ENCODE results near the gene MTF1. TPM values are rescaled to one million over a fixed set of nuclear protein-coding genes. Genes with fewer than 3 reads are reported as not detected.
"Not testable (repeated sequence)": the region's sequence is repeated elsewhere in the genome, so short reads cannot be mapped to it uniquely, and the experiment has no call there.

The MTF1 gene
- total and polyA plus RNA-seq, 2 experiments from 2014 or later: 2.1 to 14.4 TPM

- Histone ChIP-seq H3K9me2 (ENCODE audit: insufficient read depth) (no peaks in the 10 kb centered on the region), H3K9me3 (ENCODE audit: low read depth) (no peaks in the 10 kb centered on the region), H3K79me2 (ENCODE audit: insufficient read depth) (no peaks in the 10 kb centered on the region), H3K9ac (no peak overlapping the region), H3K27ac (no peak overlapping the region), H2AFZ (no peak overlapping the region), H4K20me1 (ENCODE audit: insufficient read depth) (no peaks in the 10 kb centered on the region), H3K27me3 (replicated peaks; ENCODE audit: insufficient read depth) (peaks cover 35% of the 10 kb centered on the region), H3F3A (ENCODE audit: insufficient read depth) (no peaks in the 10 kb centered on the region), H3K36me3 (ENCODE audit: low read depth) (no peaks in the 10 kb centered on the region), H3K4me2 (ENCODE audit: unreplicated experiment) (peak overlapping the region; percentile 88), H3K4me1 (ENCODE audit: insufficient read depth) (no peaks in the 10 kb centered on the region), H3K4me3 (no peak overlapping the region)
- in situ Hi-C loops (cut with MboI): no loop called here
- TF ChIP-seq EZH2 (IDR thresholded peaks at IDR 0.05; ENCODE audit: insufficient read depth, poor library complexity, severe bottlenecking) (no peak), EZH2phosphoT487 (IDR thresholded peaks at IDR 0.05; ENCODE audit: insufficient read depth, low read depth) (no peak)
- no peak for DNase-seq
- WGBS, 2 experiments (ENCODE audit: low coverage in 1 of 2, low lambda C conversion rate in 2 of 2, missing lambda C conversion rate in 2 of 2): 39 to 46% methylated on average over 24 to 31 of the region's 36 CpGs
Measured at GRCh38 chr1:37792943-37793686, 66.3 kb downstream of the MTF1 start.

DNA sequence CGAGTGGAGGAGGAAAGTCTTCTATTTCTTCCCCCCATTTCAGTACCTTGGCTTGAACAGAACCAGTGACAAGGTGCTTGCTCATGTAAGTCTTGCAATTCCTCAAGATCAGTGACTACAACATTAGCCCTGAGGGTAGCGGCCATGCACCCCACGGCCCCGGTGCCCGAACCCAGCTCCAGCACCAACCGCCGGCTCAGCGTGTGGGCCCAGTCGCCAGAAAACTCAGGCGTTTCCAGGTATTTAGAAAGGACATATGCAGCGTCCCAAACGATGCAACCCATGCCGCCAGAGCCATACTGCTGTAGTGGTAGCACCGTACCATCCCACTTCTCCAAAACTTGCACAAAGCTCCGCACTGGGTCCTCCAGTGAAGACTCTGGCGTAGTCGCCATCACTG lies 76.9 kb downstream of the MTF1 start:
- no peak for DNase-seq
- no peaks in the 10 kb centered on the region for H4K20me1 ChIP-seq (ENCODE audit: insufficient read depth)
- H3K9me2 ChIP-seq (ENCODE audit: insufficient read depth): no peaks in the 10 kb centered on the region
- TF ChIP-seq EZH2phosphoT487 (IDR thresholded peaks at IDR 0.05; ENCODE audit: insufficient read depth, low read depth): no peak
- TF ChIP-seq EZH2 (IDR thresholded peaks at IDR 0.05; ENCODE audit: insufficient read depth, poor library complexity, severe bottlenecking): no peak
- in situ Hi-C loops (cut with MboI): no loop called here
- no peaks in the 10 kb centered on the region for H3K4me1 ChIP-seq (ENCODE audit: insufficient read depth)
- H3K9ac ChIP-seq: no peak overlapping the region
- H3K9me3 ChIP-seq (ENCODE audit: low read depth): no peaks in the 10 kb centered on the region
- no peaks in the 10 kb centered on the region for H3K79me2 ChIP-seq (ENCODE audit: insufficient read depth)
- no peak overlapping the region for H3K27ac ChIP-seq
- no peak overlapping the region for H3K4me3 ChIP-seq
- H3K4me2 ChIP-seq (ENCODE audit: unreplicated experiment): no peak overlapping the region
- no peaks in the 10 kb centered on the region for H3K36me3 ChIP-seq (ENCODE audit: low read depth)
- H3F3A ChIP-seq (ENCODE audit: insufficient read depth): no peaks in the 10 kb centered on the region
- H3K27me3 ChIP-seq (replicated peaks; ENCODE audit: insufficient read depth): no peaks in the 10 kb centered on the region; the same call in 1 of the 2 replicates
- no peak overlapping the region for H2AFZ ChIP-seq
- 59% methylated on average over 17 of the region's 17 CpGs for WGBS, 2 experiments (ENCODE audit: low coverage in 1 of 2, low lambda C conversion rate in 2 of 2, missing lambda C conversion rate in 2 of 2)

- no peaks in the 10 kb centered on the region for H3K9me3 ChIP-seq (ENCODE audit: low read depth)
- no peak overlapping the region for H2AFZ ChIP-seq
- no peaks in the 10 kb centered on the region for H3K9me2 ChIP-seq (ENCODE audit: insufficient read depth)
- 43 to 52% methylated on average over 3 of the region's 3 CpGs for WGBS, 2 experiments (ENCODE audit: low coverage in 1 of 2, low lambda C conversion rate in 2 of 2, missing lambda C conversion rate in 2 of 2)
- H3F3A ChIP-seq (ENCODE audit: insufficient read depth): no peaks in the 10 kb centered on the region
- no peaks in the 10 kb centered on the region; the same call in 1 of the 2 replicates for H3K27me3 ChIP-seq (replicated peaks; ENCODE audit: insufficient read depth)
- no peaks in the 10 kb centered on the region for H4K20me1 ChIP-seq (ENCODE audit: insufficient read depth)
- H3K4me3 ChIP-seq: no peak overlapping the region
- TF ChIP-seq EZH2phosphoT487 (IDR thresholded peaks at IDR 0.05; ENCODE audit: insufficient read depth, low read depth): no peak
- no peak for TF ChIP-seq EZH2 (IDR thresholded peaks at IDR 0.05; ENCODE audit: insufficient read depth, poor library complexity, severe bottlenecking)
- H3K9ac ChIP-seq: no peak overlapping the region
- no peak for DNase-seq
- no peaks in the 10 kb centered on the region for H3K4me1 ChIP-seq (ENCODE audit: insufficient read depth)
- H3K36me3 ChIP-seq (ENCODE audit: low read depth): no peaks in the 10 kb centered on the region
- H3K79me2 ChIP-seq (ENCODE audit: insufficient read depth): no peaks in the 10 kb centered on the region
- H3K27ac ChIP-seq: no peak overlapping the region
- H3K4me2 ChIP-seq (ENCODE audit: unreplicated experiment): no peak overlapping the region
- in situ Hi-C loops (cut with MboI): no loop called here
Measured at GRCh38 chr1:37778654-37779053, 80.7 kb downstream of the MTF1 start.

DNA sequence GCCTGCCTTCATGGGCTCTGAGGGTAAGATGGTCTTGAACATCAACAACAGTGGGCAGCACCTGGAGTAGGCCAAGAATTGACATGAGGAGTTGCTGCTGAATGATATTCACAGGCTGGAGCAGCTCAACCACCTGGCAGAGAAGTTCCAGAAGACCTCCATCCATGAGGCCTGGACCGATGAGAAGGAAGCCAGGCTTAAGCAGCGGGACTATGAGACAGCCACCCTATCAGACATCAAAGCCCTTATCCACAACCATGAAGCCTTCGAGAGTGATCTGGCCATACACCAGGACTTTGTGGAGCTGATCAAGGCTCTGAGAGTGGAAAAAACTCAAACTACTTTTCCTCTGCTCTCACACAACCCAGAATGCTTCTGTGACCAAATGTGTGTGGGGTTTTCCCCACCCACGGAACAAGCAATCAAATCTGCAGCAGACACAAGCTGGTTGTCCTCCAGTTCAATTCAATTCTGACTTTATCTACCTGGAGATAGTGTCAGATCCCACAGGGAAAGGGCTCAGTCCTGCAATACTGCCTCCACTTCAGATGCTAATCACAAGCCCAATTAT lies 82.4 kb downstream of the MTF1 start:
- Histone ChIP-seq H2AFZ (no peak overlapping the region), H4K20me1 (ENCODE audit: insufficient read depth) (no peaks in the 10 kb centered on the region), H3K9me3 (ENCODE audit: low read depth) (no peaks in the 10 kb centered on the region), H3K4me2 (ENCODE audit: unreplicated experiment) (no peak overlapping the region), H3K4me3 (no peak overlapping the region), H3K4me1 (ENCODE audit: insufficient read depth) (no peaks in the 10 kb centered on the region), H3K9ac (no peak overlapping the region), H3K9me2 (ENCODE audit: insufficient read depth) (no peaks in the 10 kb centered on the region), H3F3A (ENCODE audit: insufficient read depth) (no peaks in the 10 kb centered on the region), H3K79me2 (ENCODE audit: insufficient read depth) (no peaks in the 10 kb centered on the region), H3K36me3 (ENCODE audit: low read depth) (no peaks in the 10 kb centered on the region), H3K27me3 (replicated peaks; ENCODE audit: insufficient read depth) (no peaks in the 10 kb centered on the region; the same call in 1 of the 2 replicates), H3K27ac (no peak overlapping the region)
- no peak for DNase-seq
- no peak for TF ChIP-seq EZH2 (IDR thresholded peaks at IDR 0.05; ENCODE audit: insufficient read depth, poor library complexity, severe bottlenecking)
- no peak for TF ChIP-seq EZH2phosphoT487 (IDR thresholded peaks at IDR 0.05; ENCODE audit: insufficient read depth, low read depth)
- in situ Hi-C loops (cut with MboI): no loop called here
- 48 to 49% methylated on average over 4 of the region's 4 CpGs for WGBS, 2 experiments (ENCODE audit: low coverage in 1 of 2, low lambda C conversion rate in 2 of 2, missing lambda C conversion rate in 2 of 2)

GRCh38 chr1:37771440-37771839 lies 88.0 kb downstream of the MTF1 start:
- H3K4me2 ChIP-seq (ENCODE audit: unreplicated experiment); H3K9me3 ChIP-seq (ENCODE audit: low read depth); in situ Hi-C loops (cut with MboI): not testable (repeated sequence)

More at GRCh38 chr1:37771440-37771839, 88.0 kb downstream of the MTF1 start:
- H3K36me3 ChIP-seq (ENCODE audit: low read depth); H3K9me2 ChIP-seq (ENCODE audit: insufficient read depth); H3K4me3 ChIP-seq; H4K20me1 ChIP-seq (ENCODE audit: insufficient read depth); H3K9ac ChIP-seq; H2AFZ ChIP-seq; H3K4me1 ChIP-seq (ENCODE audit: insufficient read depth); H3K79me2 ChIP-seq (ENCODE audit: insufficient read depth); H3F3A ChIP-seq (ENCODE audit: insufficient read depth); DNase-seq; H3K27ac ChIP-seq: not testable (repeated sequence)
- peaks cover 32% of the 10 kb centered on the region for H3K27me3 ChIP-seq (replicated peaks; ENCODE audit: insufficient read depth)

All from GM23248 (cell line).